ENCODE data around the gene APOF.
"Not testable (repeated sequence)": the region's sequence is repeated elsewhere in the genome, so short reads cannot be mapped to it uniquely, and the experiment has no call there.

Gene APOF

GRCh38 chr12:56362130-56363059 lies at the start of gene APOF:
APOF (minus strand) TSS chr12:56362857; CDS start chr12:56362745, 112 bp downstream.
- Histone ChIP-seq H3K4me1 (ENCODE audit: control insufficient read depth in 2 of 2, insufficient read depth in 2 of 2, low read length in 2 of 2) (peaks cover 5 to 10% of the 10 kb centered on the region in 2 donors), H3K36me3 (ENCODE audit: control insufficient read depth in 2 of 2, insufficient read depth in 2 of 2, low read length in 2 of 2) (no peaks in the 10 kb centered on the region), H3K9ac (ENCODE audit: low read depth in 1 of 2, low read length in 2 of 2) (no peak within 1 kb of the TSS), H3K9me3 (ENCODE audit: control insufficient read depth in 2 of 2, low read length in 2 of 2) (no peaks in the 10 kb centered on the region), H3K27ac (ENCODE audit: low read depth in 2 of 2, low read length in 2 of 2) (no peak within 1 kb of the TSS), H3K4me3 (ENCODE audit: low read length in 2 of 2) (no peak within 1 kb of the TSS), H3K27me3 (ENCODE audit: control insufficient read depth in 2 of 2, insufficient read depth in 2 of 2, low read length in 2 of 2) (no peaks in the 10 kb centered on the region)

GRCh38 chr12:56411781-56412639 lies 49.4 kb upstream of the APOF start:
- no peaks in the 10 kb centered on the region for H3K27me3 ChIP-seq (ENCODE audit: control insufficient read depth in 2 of 2, insufficient read depth in 2 of 2, low read length in 2 of 2)
- no peaks in the 10 kb centered on the region for H3K9me3 ChIP-seq (ENCODE audit: control insufficient read depth in 2 of 2, low read length in 2 of 2)
- H3K4me1 ChIP-seq (ENCODE audit: control insufficient read depth in 2 of 2, insufficient read depth in 2 of 2, low read length in 2 of 2) = no peaks in the 10 kb centered on the region
- no peaks in the 10 kb centered on the region for H3K36me3 ChIP-seq (ENCODE audit: control insufficient read depth in 2 of 2, insufficient read depth in 2 of 2, low read length in 2 of 2)
- H3K4me3 ChIP-seq (ENCODE audit: low read length in 2 of 2) = no peak overlapping the region
- H3K27ac ChIP-seq (ENCODE audit: low read depth in 2 of 2, low read length in 2 of 2) = no peak overlapping the region
- H3K9ac ChIP-seq (ENCODE audit: low read depth in 1 of 2, low read length in 2 of 2) = no peak overlapping the region

GRCh38 chr12:56410768-56411167 lies 48.1 kb upstream of the APOF start:
- H3K9ac ChIP-seq (ENCODE audit: low read depth in 1 of 2, low read length in 2 of 2) = no peak overlapping the region
- H3K4me1 ChIP-seq (ENCODE audit: control insufficient read depth in 2 of 2, insufficient read depth in 2 of 2, low read length in 2 of 2) = no peaks in the 10 kb centered on the region
- no peak overlapping the region for H3K4me3 ChIP-seq (ENCODE audit: low read length in 2 of 2)
- no peaks in the 10 kb centered on the region for H3K9me3 ChIP-seq (ENCODE audit: control insufficient read depth in 2 of 2, low read length in 2 of 2)
- H3K36me3 ChIP-seq (ENCODE audit: control insufficient read depth in 2 of 2, insufficient read depth in 2 of 2, low read length in 2 of 2) = no peaks in the 10 kb centered on the region
- H3K27ac ChIP-seq (ENCODE audit: low read depth in 2 of 2, low read length in 2 of 2) = no peak overlapping the region
- no peaks in the 10 kb centered on the region for H3K27me3 ChIP-seq (ENCODE audit: control insufficient read depth in 2 of 2, insufficient read depth in 2 of 2, low read length in 2 of 2)

GRCh38 chr12:56408799-56409417 lies 46.3 kb upstream of the APOF start:
- Histone ChIP-seq H3K4me1 (ENCODE audit: control insufficient read depth in 2 of 2, insufficient read depth in 2 of 2, low read length in 2 of 2) (no peaks in the 10 kb centered on the region), H3K27me3 (ENCODE audit: control insufficient read depth in 2 of 2, insufficient read depth in 2 of 2, low read length in 2 of 2) (no peaks in the 10 kb centered on the region), H3K4me3 (ENCODE audit: low read length in 2 of 2) (no peak overlapping the region), H3K36me3 (ENCODE audit: control insufficient read depth in 2 of 2, insufficient read depth in 2 of 2, low read length in 2 of 2) (no peaks in the 10 kb centered on the region), H3K9me3 (ENCODE audit: control insufficient read depth in 2 of 2, low read length in 2 of 2) (no peaks in the 10 kb centered on the region), H3K9ac (ENCODE audit: low read depth in 1 of 2, low read length in 2 of 2) (no peak overlapping the region), H3K27ac (ENCODE audit: low read depth in 2 of 2, low read length in 2 of 2) (no peak overlapping the region)

- not testable (repeated sequence) for H3K9me3 ChIP-seq (ENCODE audit: control insufficient read depth in 2 of 2, low read length in 2 of 2); H3K4me3 ChIP-seq (ENCODE audit: low read length in 2 of 2); H3K27me3 ChIP-seq (ENCODE audit: control insufficient read depth in 2 of 2, insufficient read depth in 2 of 2, low read length in 2 of 2); H3K36me3 ChIP-seq (ENCODE audit: control insufficient read depth in 2 of 2, insufficient read depth in 2 of 2, low read length in 2 of 2); H3K4me1 ChIP-seq (ENCODE audit: control insufficient read depth in 2 of 2, insufficient read depth in 2 of 2, low read length in 2 of 2); H3K9ac ChIP-seq (ENCODE audit: low read depth in 1 of 2, low read length in 2 of 2); H3K27ac ChIP-seq (ENCODE audit: low read depth in 2 of 2, low read length in 2 of 2)
These were observed 41.6 kb upstream of the APOF start for GRCh38 chr12:56404227-56404626.

GRCh38 chr12:56401612-56402011 lies 39.0 kb upstream of the APOF start:
- not testable (repeated sequence) for H3K4me1 ChIP-seq (ENCODE audit: control insufficient read depth in 2 of 2, insufficient read depth in 2 of 2, low read length in 2 of 2); H3K9ac ChIP-seq (ENCODE audit: low read depth in 1 of 2, low read length in 2 of 2); H3K9me3 ChIP-seq (ENCODE audit: control insufficient read depth in 2 of 2, low read length in 2 of 2); H3K27me3 ChIP-seq (ENCODE audit: control insufficient read depth in 2 of 2, insufficient read depth in 2 of 2, low read length in 2 of 2); H3K36me3 ChIP-seq (ENCODE audit: control insufficient read depth in 2 of 2, insufficient read depth in 2 of 2, low read length in 2 of 2); H3K4me3 ChIP-seq (ENCODE audit: low read length in 2 of 2); H3K27ac ChIP-seq (ENCODE audit: low read depth in 2 of 2, low read length in 2 of 2)

GRCh38 chr12:56401125-56401524 lies 38.5 kb upstream of the APOF start:
- not testable (repeated sequence) for H3K36me3 ChIP-seq (ENCODE audit: control insufficient read depth in 2 of 2, insufficient read depth in 2 of 2, low read length in 2 of 2); H3K4me3 ChIP-seq (ENCODE audit: low read length in 2 of 2); H3K27ac ChIP-seq (ENCODE audit: low read depth in 2 of 2, low read length in 2 of 2); H3K9me3 ChIP-seq (ENCODE audit: control insufficient read depth in 2 of 2, low read length in 2 of 2); H3K27me3 ChIP-seq (ENCODE audit: control insufficient read depth in 2 of 2, insufficient read depth in 2 of 2, low read length in 2 of 2); H3K9ac ChIP-seq (ENCODE audit: low read depth in 1 of 2, low read length in 2 of 2); H3K4me1 ChIP-seq (ENCODE audit: control insufficient read depth in 2 of 2, insufficient read depth in 2 of 2, low read length in 2 of 2)

GRCh38 chr12:56399466-56399865 lies 36.8 kb upstream of the APOF start:
- not testable (repeated sequence) for H3K27me3 ChIP-seq (ENCODE audit: control insufficient read depth in 2 of 2, insufficient read depth in 2 of 2, low read length in 2 of 2); H3K9me3 ChIP-seq (ENCODE audit: control insufficient read depth in 2 of 2, low read length in 2 of 2)

GRCh38 chr12:56398324-56398723 lies 35.7 kb upstream of the APOF start:
- no peaks in the 10 kb centered on the region for H3K27me3 ChIP-seq (ENCODE audit: control insufficient read depth in 2 of 2, insufficient read depth in 2 of 2, low read length in 2 of 2)
- no peak overlapping the region for H3K9ac ChIP-seq (ENCODE audit: low read depth in 1 of 2, low read length in 2 of 2)

More at GRCh38 chr12:56399466-56399865, 36.8 kb upstream of the APOF start:
- not testable (repeated sequence) for H3K36me3 ChIP-seq (ENCODE audit: control insufficient read depth in 2 of 2, insufficient read depth in 2 of 2, low read length in 2 of 2); H3K4me3 ChIP-seq (ENCODE audit: low read length in 2 of 2); H3K9ac ChIP-seq (ENCODE audit: low read depth in 1 of 2, low read length in 2 of 2); H3K4me1 ChIP-seq (ENCODE audit: control insufficient read depth in 2 of 2, insufficient read depth in 2 of 2, low read length in 2 of 2); H3K27ac ChIP-seq (ENCODE audit: low read depth in 2 of 2, low read length in 2 of 2)

GRCh38 chr12:56392331-56392730 lies 29.7 kb upstream of the APOF start:
- no peaks in the 10 kb centered on the region for H3K36me3 ChIP-seq (ENCODE audit: control insufficient read depth in 2 of 2, insufficient read depth in 2 of 2, low read length in 2 of 2)
- H3K4me1 ChIP-seq (ENCODE audit: control insufficient read depth in 2 of 2, insufficient read depth in 2 of 2, low read length in 2 of 2) = no peaks in the 10 kb centered on the region

More at GRCh38 chr12:56398324-56398723, 35.7 kb upstream of the APOF start:
- no peak overlapping the region for H3K27ac ChIP-seq (ENCODE audit: low read depth in 2 of 2, low read length in 2 of 2)
- no peaks in the 10 kb centered on the region for H3K9me3 ChIP-seq (ENCODE audit: control insufficient read depth in 2 of 2, low read length in 2 of 2)
- no peak overlapping the region for H3K4me3 ChIP-seq (ENCODE audit: low read length in 2 of 2)
- H3K4me1 ChIP-seq (ENCODE audit: control insufficient read depth in 2 of 2, insufficient read depth in 2 of 2, low read length in 2 of 2) = no peaks in the 10 kb centered on the region
- H3K36me3 ChIP-seq (ENCODE audit: control insufficient read depth in 2 of 2, insufficient read depth in 2 of 2, low read length in 2 of 2) = no peaks in the 10 kb centered on the region

More at GRCh38 chr12:56392331-56392730, 29.7 kb upstream of the APOF start:
- Histone ChIP-seq H3K9me3 (ENCODE audit: control insufficient read depth in 2 of 2, low read length in 2 of 2) (no peaks in the 10 kb centered on the region), H3K27ac (ENCODE audit: low read depth in 2 of 2, low read length in 2 of 2) (no peak overlapping the region), H3K27me3 (ENCODE audit: control insufficient read depth in 2 of 2, insufficient read depth in 2 of 2, low read length in 2 of 2) (no peaks in the 10 kb centered on the region), H3K9ac (ENCODE audit: low read depth in 1 of 2, low read length in 2 of 2) (no peak overlapping the region), H3K4me3 (ENCODE audit: low read length in 2 of 2) (no peak overlapping the region)
